GM10248 (cell line): ENCODE results near the gene RASSF6.

Source experiments
- CTCF ChIA-PET: fragments of 300-600 bp; sonication (Branson Sonifier 250); formaldehyde crosslinking; extraction: SDS; loops from one replicate; lab custom pipeline; 2021; ENCODE audit warnings: antibody characterized with exemption; lab: Yijun Ruan, JAX
- POLR2A ChIA-PET: fragments of 350-650 bp; sonication (Branson Sonifier 250); formaldehyde crosslinking; extraction: SDS; loops from one replicate; lab custom pipeline; 2020; ENCODE audit warnings: antibody characterized with exemption; lab: Yijun Ruan, JAX
- DNase-seq: peaks from one replicate; pipeline ENCODE4 v3.0.0; 2012; ENCODE audit errors: extremely low spot score
- CTCF ChIP-seq: IDR thresholded peaks from 2 replicates; pipeline ENCODE4 v1.5.1; 2012; ENCODE audit warnings: mild to moderate bottlenecking, low read depth; ENCODE audit errors: extremely low read depth, missing control alignments, control extremely low read depth

RASSF6 gene

GRCh38 chr4:73662709-73663546, 42.7 kb upstream of the RASSF6 start:
- CTCF ChIA-PET, result interaction anchor here (1.1 to 4.9 kb wide), 13 partner anchors 9 to 481 kb away, joined by 3 to 24 read pairs (median 5); partner anchors contain the start of gene CXCL3
- DNase-seq, result peak; percentile 30
- POLR2A ChIA-PET, result no interaction called here
- peak; percentile 28 for TF ChIP-seq CTCF

- no peak for DNase-seq
- ChIA-PET POLR2A (no interaction called here), CTCF (interaction anchor here (1.0 to 4.9 kb wide), 13 partner anchors 8 to 483 kb away, joined by 3 to 24 read pairs (median 5); no protein-coding TSS in a partner anchor)
- TF ChIP-seq CTCF, result no peak
These were observed 41.4 kb upstream of the RASSF6 start for GRCh38 chr4:73661646-73662119.

- DNase-seq, result no peak
- TF ChIP-seq CTCF, result no peak
- CTCF ChIA-PET, result interaction anchor here (1.4 to 4.9 kb wide), 8 partner anchors 9 to 474 kb away, joined by 3 to 24 read pairs (median 9); no protein-coding TSS in a partner anchor
- POLR2A ChIA-PET, result no interaction called here
These were observed 40.6 kb upstream of the RASSF6 start for GRCh38 chr4:73660808-73661207.

GRCh38 chr4:73653695-73654106, 33.5 kb upstream of the RASSF6 start:
- peak; percentile 16 for TF ChIP-seq CTCF
- DNase-seq, result peak; percentile 43
- CTCF ChIA-PET, result interaction anchor here (0.6 to 6.7 kb wide), 24 partner anchors 8 to 626 kb away, joined by 3 to 115 read pairs (median 3); no protein-coding TSS in a partner anchor
- POLR2A ChIA-PET, result interaction anchor here (0.7 kb wide), 1 partner anchor 48 kb away, joined by 8 read pairs; no protein-coding TSS in a partner anchor

GRCh38 chr4:73650250-73650649, 30.0 kb upstream of the RASSF6 start:
- TF ChIP-seq CTCF, result no peak
- ChIA-PET CTCF (interaction anchor here (6.7 kb wide), 1 partner anchor 77 kb away, joined by 115 read pairs; no protein-coding TSS in a partner anchor), POLR2A (no interaction called here)
- no peak for DNase-seq

- DNase-seq, result no peak
- CTCF ChIA-PET, result interaction anchor here (1.6 kb wide), 1 partner anchor 17 kb away, joined by 4 read pairs; no protein-coding TSS in a partner anchor
- POLR2A ChIA-PET, result no interaction called here
- no peak for TF ChIP-seq CTCF
These were observed 28.2 kb upstream of the RASSF6 start for GRCh38 chr4:73648478-73648877.
